ENCODE results near the gene IGF2BP2. TPM values are rescaled to one million over a fixed set of nuclear protein-coding genes. Genes with fewer than 3 reads are reported as not detected.
A peak's percentile ranks its signal among the peaks of the same experiment; 100 is the strongest.

The IGF2BP2 gene
- total and polyA plus RNA-seq, 2 of the 8 experiments (the other 6 are each of a cell fraction or from before 2014, with no cell fraction given), result 7.4 to 121 TPM

- H3K9ac ChIP-seq (replicated peaks in 1 of 4; ENCODE audit: extremely low read depth in 1 of 4, low read depth in 3 of 4, low read length in 3 of 4), result no peak overlapping the region; a peak in 1 of 7 replicates
- TF ChIP-seq SRF (IDR thresholded peaks at IDR 0.05; ENCODE audit: low read depth, low read length), result no peak
- peak; percentile 61 for TF ChIP-seq BACH1 (IDR thresholded peaks at IDR 0.05; ENCODE audit: low read length)
- 0 out of 2 replicates have a peak, but pooled peaks have one; percentile 24 for TF ChIP-seq MAFK (IDR thresholded peaks at IDR 0.05; ENCODE audit: low read depth, low read length)
- H3K36me3 ChIP-seq (ENCODE audit: control insufficient read depth in 2 of 4, insufficient read depth in 4 of 4, low read length in 3 of 4), result no peaks in the 10 kb centered on the region
- H3K4me3 ChIP-seq (ENCODE audit: extremely low read depth in 1 of 4, insufficient read depth in 2 of 4, low read depth in 3 of 4, low read length in 4 of 4), result no peak overlapping the region
- H3K79me1 ChIP-seq (ENCODE audit: low read depth, low read length), result peaks cover 8% of the 10 kb centered on the region; the same call in 1 of the 2 replicates
- H2BK5ac ChIP-seq (ENCODE audit: low read depth, low read length), result 0 out of 2 replicates have a peak overlapping the region, but pooled peaks have one; percentile 42
- H2BK20ac ChIP-seq (ENCODE audit: low read length), result no peak overlapping the region
- H3K23me2 ChIP-seq (ENCODE audit: low read depth, low read length), result no peaks in the 10 kb centered on the region
- peaks cover 2 to 42% (median 34%) of the 10 kb centered on the region in 4 experiments; a peak in 6 of 7 replicates for H3K4me1 ChIP-seq (replicated peaks in 1 of 4; ENCODE audit: control insufficient read depth in 3 of 4, insufficient read depth in 4 of 4, low read length in 3 of 4)
- DNase-seq (ENCODE audit: low read depth in 1 of 2, low spot score in 2 of 2), result no peak
- H2BK120ac ChIP-seq (replicated peaks; ENCODE audit: low read depth, low read length), result no peak overlapping the region
- no peak overlapping the region for H3K56ac ChIP-seq (replicated peaks; ENCODE audit: insufficient read length, low read depth, low read length)
- no peak overlapping the region for H3K4me2 ChIP-seq (ENCODE audit: insufficient read depth in 1 of 2, low read depth in 2 of 2, low read length in 2 of 2)
- no peak overlapping the region for H3K14ac ChIP-seq (ENCODE audit: insufficient read length)
- H2AFZ ChIP-seq (ENCODE audit: low read length), result no peak overlapping the region
- no peak for FAIRE-seq
- H3K27ac ChIP-seq (ENCODE audit: low read depth, low read length), result no peak overlapping the region
- no peak overlapping the region for H3K23ac ChIP-seq (ENCODE audit: insufficient read length)
- CTCF ChIA-PET (ENCODE audit: partially characterized antibody), result interaction anchor here (0.7 to 21.4 kb wide), 3 partner anchors 13 to 113 kb away, joined by 3 to 345 read pairs (median 5); no protein-coding TSS in a partner anchor
- H3K4ac ChIP-seq (replicated peaks; ENCODE audit: insufficient read length, low read depth, low read length), result no peak overlapping the region
- no peaks in the 10 kb centered on the region for H3K9me3 ChIP-seq (ENCODE audit: insufficient read depth in 2 of 2, low read depth in 1 of 2, low read length in 1 of 2)
- peak overlapping the region; percentile 75; the same call in 1 of the 2 replicates for H2AK5ac ChIP-seq (ENCODE audit: low read depth, low read length)
- no peak overlapping the region for H3K18ac ChIP-seq (ENCODE audit: extremely low read depth, low read length)
- no peaks in the 10 kb centered on the region for H3K27me3 ChIP-seq (replicated peaks in 1 of 4; ENCODE audit: control insufficient read depth in 3 of 4, extremely low read depth in 1 of 4, insufficient read depth in 3 of 4, low read length in 3 of 4)
- 0 out of 2 replicates have a peak overlapping the region, but pooled peaks have one; percentile 31 for H2BK12ac ChIP-seq (ENCODE audit: low read depth, low read length)
- H4K91ac ChIP-seq (replicated peaks; ENCODE audit: insufficient read length, low read length), result no peak overlapping the region
- POLR2A ChIA-PET (ENCODE audit: partially characterized antibody), result no interaction called here
- H4K8ac ChIP-seq (ENCODE audit: extremely low read depth, insufficient read depth, low read length), result no peak overlapping the region
- peaks cover 0 to 94% of the 10 kb centered on the region in 2 experiments; a peak in 3 of 4 replicates for H3K79me2 ChIP-seq (ENCODE audit: control insufficient read depth in 1 of 2, insufficient read depth in 2 of 2, low read length in 2 of 2)
- no peak overlapping the region for H2BK15ac ChIP-seq (ENCODE audit: low read length)
- no peak overlapping the region for H4K5ac ChIP-seq (ENCODE audit: insufficient read length, low read depth, low read length)
- WGBS, 2 experiments (ENCODE audit: extremely low coverage in 1 of 2, insufficient coverage in 1 of 2, insufficient read length in 1 of 2, insufficient replicate concordance in 2 of 2, low coverage in 1 of 2, low lambda C conversion rate in 2 of 2, missing lambda C conversion rate in 1 of 2), result 92% methylated on average over 10 of the region's 10 CpGs; no CpG with 5 or more reads in 1 of the 2 experiments
- H4K20me1 ChIP-seq (replicated peaks in 1 of 2; ENCODE audit: control insufficient read depth in 1 of 2, insufficient read depth in 2 of 2, low read length in 2 of 2), result peaks cover 5 to 24% of the 10 kb centered on the region in 2 experiments
Observed at GRCh38 chr3:185728630-185729336, 96.1 kb downstream of the IGF2BP2 start.

All from H1 (cell line).